CD8-positive, alpha-beta memory T cell (primary cell): ENCODE measurements around the gene KIAA1586. TPM values are rescaled to one million over a fixed set of nuclear protein-coding genes. Genes with fewer than 3 reads are reported as not detected.

Experiments
- polyA plus RNA-seq: library from polyadenylated mRNA; unstranded; fragments of 300-500 nt; fragmentation: Illumina TruSeq; gene quantifications from one replicate; pipeline ENCODE4 v1.2.3, GENCODE V29; 2021
- total RNA-seq, 2 experiments: library from RNA; stranded (reverse); gene quantifications; one replicate each; pipeline ENCODE4 v1.2.3, GENCODE V29; 2021

KIAA1586 gene
- total and polyA plus RNA-seq, 3 experiments from 2014 or later, result 8.1 to 19.0 (median 18.5) TPM

Other genes with a start within 250 kb of the KIAA1586 start
- gene BEND6, start 91.6 kb upstream of the KIAA1586 start, total RNA-seq, result not detected
- 0.60 TPM for gene BEND6, start 91.6 kb upstream of the KIAA1586 start, polyA plus RNA-seq
- gene ZNF451, start 43.5 kb downstream of the KIAA1586 start, total RNA-seq, result 10 to 100 TPM; 47.4 to 48.7 TPM
- gene ZNF451, start 43.5 kb downstream of the KIAA1586 start, polyA plus RNA-seq, result 22.1 TPM
- gene BAG2, start 125.6 kb downstream of the KIAA1586 start, total RNA-seq, result 10 to 100 TPM; 10.2 to 10.4 TPM
- 2.3 TPM for gene BAG2, start 125.6 kb downstream of the KIAA1586 start, polyA plus RNA-seq
- 1 to 10 TPM; 4.3 to 4.7 TPM for gene RAB23, start 175.6 kb downstream of the KIAA1586 start, total RNA-seq
- 1.0 TPM for gene RAB23, start 175.6 kb downstream of the KIAA1586 start, polyA plus RNA-seq